ENCODE measurements around the gene DNAI1. TPM values are rescaled to one million over a fixed set of nuclear protein-coding genes. Genes with fewer than 3 reads are reported as not detected.

The DNAI1 gene
- total and polyA plus RNA-seq, 2 experiments from 2014 or later, result 1.6 to 2.2 TPM

- H3K9me3 ChIP-seq (ENCODE audit: low read depth), result no peaks in the 10 kb centered on the region
- H3K36me3 ChIP-seq, result no peaks in the 10 kb centered on the region
- DNase-seq (ENCODE audit: low read depth in 1 of 2, low spot score in 1 of 2), result peak; percentile 49 to 57
- peak; percentile 99 for TF ChIP-seq CTCF (IDR thresholded peaks at IDR 0.05; ENCODE audit: low read depth, low read length)
- H3K4me1 ChIP-seq (ENCODE audit: low read depth), result no peaks in the 10 kb centered on the region
- H3K27me3 ChIP-seq, result no peaks in the 10 kb centered on the region
- H3K4me3 ChIP-seq, result no peak overlapping the region
- H3K27ac ChIP-seq, result no peak overlapping the region
These were observed 42.1 kb downstream of the DNAI1 start for GRCh38 chr9:34500623-34501267.

GRCh38 chr9:34501372-34501771 is 42.8 kb downstream of the DNAI1 start:
- H3K9me3 ChIP-seq (ENCODE audit: low read depth), result no peaks in the 10 kb centered on the region
- no peaks in the 10 kb centered on the region for H3K36me3 ChIP-seq
- no peaks in the 10 kb centered on the region for H3K4me1 ChIP-seq (ENCODE audit: low read depth)
- no peak for TF ChIP-seq CTCF (IDR thresholded peaks at IDR 0.05; ENCODE audit: low read depth, low read length)
- no peak overlapping the region for H3K4me3 ChIP-seq
- DNase-seq (ENCODE audit: low read depth in 1 of 2, low spot score in 1 of 2), result no peak
- H3K27ac ChIP-seq, result no peak overlapping the region
- no peaks in the 10 kb centered on the region for H3K27me3 ChIP-seq

GRCh38 chr9:34501889-34502425 is 43.4 kb downstream of the DNAI1 start:
- peak; percentile 59 to 97 for DNase-seq (ENCODE audit: low read depth in 1 of 2, low spot score in 1 of 2)
- peak; percentile 57 for TF ChIP-seq CTCF (IDR thresholded peaks at IDR 0.05; ENCODE audit: low read depth, low read length)

GRCh38 chr9:34502471-34502870 is 43.9 kb downstream of the DNAI1 start:
- Histone ChIP-seq H3K27me3 (no peaks in the 10 kb centered on the region), H3K27ac (no peak overlapping the region), H3K4me3 (no peak overlapping the region), H3K4me1 (ENCODE audit: low read depth) (no peaks in the 10 kb centered on the region), H3K9me3 (ENCODE audit: low read depth) (no peaks in the 10 kb centered on the region), H3K36me3 (no peaks in the 10 kb centered on the region)
- DNase-seq (ENCODE audit: low read depth in 1 of 2, low spot score in 1 of 2), result no peak
- no peak for TF ChIP-seq CTCF (IDR thresholded peaks at IDR 0.05; ENCODE audit: low read depth, low read length)

More at GRCh38 chr9:34501889-34502425, 43.4 kb downstream of the DNAI1 start:
- H3K4me1 ChIP-seq (ENCODE audit: low read depth), result no peaks in the 10 kb centered on the region
- H3K9me3 ChIP-seq (ENCODE audit: low read depth), result no peaks in the 10 kb centered on the region
- no peak overlapping the region for H3K27ac ChIP-seq
- no peaks in the 10 kb centered on the region for H3K36me3 ChIP-seq
- H3K4me3 ChIP-seq, result no peak overlapping the region
- H3K27me3 ChIP-seq, result no peaks in the 10 kb centered on the region

GRCh38 chr9:34502891-34503290 is 44.3 kb downstream of the DNAI1 start:
- TF ChIP-seq CTCF (IDR thresholded peaks at IDR 0.05; ENCODE audit: low read depth, low read length), result no peak
- Histone ChIP-seq H3K4me1 (ENCODE audit: low read depth) (no peaks in the 10 kb centered on the region), H3K36me3 (no peaks in the 10 kb centered on the region), H3K27me3 (no peaks in the 10 kb centered on the region), H3K27ac (no peak overlapping the region), H3K4me3 (no peak overlapping the region), H3K9me3 (ENCODE audit: low read depth) (no peaks in the 10 kb centered on the region)
- no peak for DNase-seq (ENCODE audit: low read depth in 1 of 2, low spot score in 1 of 2)
